Measurements from ENCODE around the gene C8G.

Gene C8G

DNA sequence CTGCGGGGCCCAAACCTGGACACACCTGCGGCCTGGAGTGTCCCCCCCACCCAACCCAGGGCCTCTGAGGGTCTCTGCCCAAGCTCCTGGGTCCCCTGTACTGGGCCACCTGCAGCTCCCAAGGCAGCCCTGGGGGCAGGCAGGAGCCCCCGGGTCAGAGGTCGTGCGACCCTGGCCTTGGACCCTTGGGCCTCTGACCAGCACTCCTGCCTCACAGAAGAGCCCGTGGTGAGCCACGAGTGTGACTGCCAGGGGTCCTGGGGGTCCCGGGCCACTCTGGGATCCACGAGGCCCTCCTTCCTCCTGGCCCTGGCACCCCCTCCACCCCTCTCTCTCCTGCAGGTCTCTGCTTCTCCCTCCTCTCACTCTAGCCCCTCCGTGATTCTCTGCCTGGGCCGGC, 27.3 kb downstream of the C8G start:
- DNase-seq: no peak

GRCh38 chr9:136972743-136973142, 27.7 kb downstream of the C8G start:
- no peak for DNase-seq

GRCh38 chr9:136973618-136974617, 28.9 kb downstream of the C8G start:
- DNase-seq: no peak

GRCh38 chr9:136974817-136975535, 29.9 kb downstream of the C8G start:
- no peak for DNase-seq

DNA sequence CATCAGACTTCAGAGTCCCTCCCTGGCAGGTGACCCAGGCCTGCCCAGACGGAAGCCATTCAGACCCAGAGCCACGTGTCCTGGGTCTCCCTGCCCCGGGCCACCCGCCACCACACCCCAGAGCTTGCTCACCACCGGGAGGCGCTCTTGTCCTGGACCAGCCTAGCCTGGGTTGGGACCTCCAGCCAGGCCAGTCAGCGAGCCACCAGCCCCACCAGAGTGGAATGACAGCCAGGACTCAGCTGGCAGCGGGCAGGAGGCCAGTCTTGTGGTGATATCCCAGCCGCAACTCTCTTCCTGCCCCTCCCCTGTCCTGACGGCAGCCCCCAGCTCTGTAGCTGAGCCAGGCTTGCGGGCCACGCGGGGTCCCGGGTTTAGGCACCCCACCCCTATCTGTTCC, 30.6 kb downstream of the C8G start:
- no peak for DNase-seq

GRCh38 chr9:136977223-136977622, 32.2 kb downstream of the C8G start, which contains the start of gene PTGDS:
PTGDS (plus strand) TSS chr9:136977504; CDS start chr9:136977579, 75 bp downstream.
- no peak for DNase-seq

DNA sequence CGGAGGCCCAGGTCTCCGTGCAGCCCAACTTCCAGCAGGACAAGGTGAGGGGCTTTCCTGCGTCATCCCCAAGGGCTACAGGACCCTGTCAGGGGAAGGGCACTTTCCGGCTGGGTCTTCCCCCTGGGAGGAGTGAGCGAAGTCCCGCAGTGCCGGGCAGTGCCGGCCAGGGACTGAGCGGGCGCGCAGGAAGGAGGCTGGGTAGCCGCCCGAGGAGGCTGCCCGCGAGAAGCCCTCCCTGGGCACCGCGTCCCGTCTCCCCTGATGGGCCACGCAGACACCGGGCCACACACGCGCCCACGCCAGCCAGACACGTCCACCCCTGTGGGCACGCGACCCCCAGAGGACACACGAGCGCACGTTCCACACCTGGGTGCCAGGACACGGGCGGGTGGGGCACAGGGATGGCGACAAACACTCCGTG, 32.6 kb downstream of the C8G start:
- DNase-seq: no peak

- DNase-seq: peak; percentile 52
These were observed 33.2 kb downstream of the C8G start for GRCh38 chr9:136978073-136978864.

DNA sequence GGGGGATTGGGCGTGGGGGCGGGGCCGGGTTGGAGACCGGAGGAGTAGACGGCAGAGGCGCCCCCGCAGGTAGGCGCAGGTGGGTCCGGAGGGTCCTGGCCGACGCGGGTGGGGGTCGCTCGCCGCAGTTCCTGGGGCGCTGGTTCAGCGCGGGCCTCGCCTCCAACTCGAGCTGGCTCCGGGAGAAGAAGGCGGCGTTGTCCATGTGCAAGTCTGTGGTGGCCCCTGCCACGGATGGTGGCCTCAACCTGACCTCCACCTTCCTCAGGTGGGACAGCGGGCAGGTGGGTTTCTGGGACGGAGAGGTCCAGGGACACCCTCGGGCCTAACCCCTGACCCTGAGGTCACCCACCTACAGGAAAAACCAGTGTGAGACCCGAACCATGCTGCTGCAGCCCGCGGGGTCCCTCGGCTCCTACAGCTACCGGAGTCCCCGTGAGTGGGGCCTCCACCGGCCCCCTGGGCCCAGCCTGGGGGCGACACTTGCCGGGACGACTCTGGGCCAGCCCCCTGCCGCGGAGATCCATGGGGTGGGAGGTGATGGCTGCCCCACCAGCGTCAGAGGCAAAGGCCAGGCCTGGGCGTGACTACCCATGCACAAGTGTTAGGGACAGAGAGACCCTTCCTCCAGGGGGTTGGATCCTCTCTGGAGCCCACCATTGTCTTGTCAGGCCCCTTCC, 34.0 kb downstream of the C8G start:
- no peak for DNase-seq

DNA sequence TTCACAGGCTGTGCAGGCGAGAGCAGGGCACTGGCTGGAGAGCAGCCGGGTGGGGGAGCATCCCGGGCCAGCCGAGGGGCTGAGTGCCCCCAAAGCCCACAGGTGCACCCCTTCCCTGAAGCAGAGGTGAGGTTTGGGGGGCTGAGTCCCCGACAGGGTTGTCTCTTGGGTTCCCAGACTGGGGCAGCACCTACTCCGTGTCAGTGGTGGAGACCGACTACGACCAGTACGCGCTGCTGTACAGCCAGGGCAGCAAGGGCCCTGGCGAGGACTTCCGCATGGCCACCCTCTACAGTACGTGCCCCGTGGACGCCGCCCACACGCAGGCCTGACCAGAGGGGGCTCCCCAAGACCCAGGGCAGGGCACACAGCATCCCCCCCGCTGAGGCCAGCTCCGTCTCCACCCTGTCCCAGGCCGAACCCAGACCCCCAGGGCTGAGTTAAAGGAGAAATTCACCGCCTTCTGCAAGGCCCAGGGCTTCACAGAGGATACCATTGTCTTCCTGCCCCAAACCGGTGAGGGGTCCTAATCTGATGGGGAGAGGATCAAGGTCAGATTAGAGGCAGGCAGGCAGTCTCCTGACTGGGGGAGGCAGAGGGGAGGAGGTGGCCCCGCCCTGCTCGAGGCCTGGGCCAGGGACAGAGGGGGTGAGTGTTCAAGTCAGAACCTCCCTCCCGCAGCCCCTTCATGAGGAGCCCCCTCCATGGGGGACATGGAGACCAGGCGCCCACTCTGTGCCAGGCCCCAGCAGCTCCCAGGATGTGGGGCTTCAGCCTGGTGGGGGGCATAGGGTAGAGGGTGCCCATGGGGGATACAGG, 34.9 kb downstream of the C8G start:
- DNase-seq: no peak

DNA sequence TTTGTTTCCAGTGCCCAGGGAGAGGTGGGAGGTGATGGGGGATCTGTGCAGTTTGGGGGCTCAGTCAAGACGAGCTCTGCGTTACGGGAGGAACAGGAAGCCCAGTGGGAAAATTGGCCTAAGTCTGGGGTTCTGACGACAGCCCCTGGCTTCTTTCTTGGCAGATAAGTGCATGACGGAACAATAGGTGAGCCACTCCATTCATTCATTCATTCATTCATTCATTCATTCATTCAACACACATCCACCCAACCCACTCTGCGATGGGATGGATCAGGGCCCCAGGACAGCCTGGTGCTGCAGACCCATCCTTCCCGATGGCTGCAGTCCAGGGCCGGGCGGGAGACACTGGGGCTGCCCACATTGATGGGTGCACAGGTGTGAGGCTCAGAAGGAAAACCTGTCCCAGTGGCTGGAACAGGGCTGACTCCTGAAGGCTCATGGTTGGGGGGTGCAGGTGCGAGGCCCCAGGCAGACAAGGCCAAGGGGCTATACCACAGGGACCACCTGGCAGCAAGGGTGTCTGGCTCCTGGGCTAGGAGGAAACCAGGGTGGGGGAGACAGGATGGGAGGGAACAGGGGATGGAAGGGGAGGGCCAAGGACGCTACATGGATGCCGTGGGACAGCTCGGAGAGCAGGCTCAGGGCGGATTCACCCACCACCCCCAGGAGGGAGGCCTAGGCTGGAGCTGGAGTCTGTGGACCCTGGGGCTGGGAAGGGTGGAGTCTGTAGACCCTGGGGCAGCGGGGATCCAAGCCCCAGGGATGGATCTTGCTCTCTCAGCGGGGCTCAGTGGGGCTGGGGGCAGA, 35.8 kb downstream of the C8G start:
- no peak for DNase-seq

DNA sequence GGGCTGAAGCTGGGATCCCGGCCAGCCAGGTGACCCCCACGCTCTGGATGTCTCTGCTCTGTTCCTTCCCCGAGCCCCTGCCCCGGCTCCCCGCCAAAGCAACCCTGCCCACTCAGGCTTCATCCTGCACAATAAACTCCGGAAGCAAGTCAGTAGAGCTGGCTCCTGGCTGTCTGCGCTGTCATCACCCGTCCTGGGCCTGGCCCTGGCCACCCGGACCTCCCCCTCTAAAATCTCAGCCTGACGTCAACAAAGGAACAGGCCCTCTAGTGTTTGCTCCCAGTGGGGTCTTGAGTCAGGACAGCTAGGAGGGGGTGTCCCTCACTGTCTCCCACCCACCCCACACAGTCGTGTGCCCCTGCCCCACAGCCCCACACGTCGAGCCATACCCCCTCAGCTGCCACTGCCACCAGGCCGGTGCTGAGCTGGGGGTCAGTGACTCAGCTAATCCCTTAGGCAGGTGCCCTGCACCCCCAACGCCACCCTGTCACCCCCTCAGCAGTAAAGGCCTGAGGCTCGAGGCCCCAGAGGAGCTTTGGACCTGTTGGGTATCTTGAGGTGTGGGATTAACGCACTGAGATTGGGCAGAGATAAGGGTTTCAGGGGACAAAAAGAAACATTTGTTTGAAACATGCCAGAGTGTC, 36.7 kb downstream of the C8G start:
- no peak for DNase-seq

DNA sequence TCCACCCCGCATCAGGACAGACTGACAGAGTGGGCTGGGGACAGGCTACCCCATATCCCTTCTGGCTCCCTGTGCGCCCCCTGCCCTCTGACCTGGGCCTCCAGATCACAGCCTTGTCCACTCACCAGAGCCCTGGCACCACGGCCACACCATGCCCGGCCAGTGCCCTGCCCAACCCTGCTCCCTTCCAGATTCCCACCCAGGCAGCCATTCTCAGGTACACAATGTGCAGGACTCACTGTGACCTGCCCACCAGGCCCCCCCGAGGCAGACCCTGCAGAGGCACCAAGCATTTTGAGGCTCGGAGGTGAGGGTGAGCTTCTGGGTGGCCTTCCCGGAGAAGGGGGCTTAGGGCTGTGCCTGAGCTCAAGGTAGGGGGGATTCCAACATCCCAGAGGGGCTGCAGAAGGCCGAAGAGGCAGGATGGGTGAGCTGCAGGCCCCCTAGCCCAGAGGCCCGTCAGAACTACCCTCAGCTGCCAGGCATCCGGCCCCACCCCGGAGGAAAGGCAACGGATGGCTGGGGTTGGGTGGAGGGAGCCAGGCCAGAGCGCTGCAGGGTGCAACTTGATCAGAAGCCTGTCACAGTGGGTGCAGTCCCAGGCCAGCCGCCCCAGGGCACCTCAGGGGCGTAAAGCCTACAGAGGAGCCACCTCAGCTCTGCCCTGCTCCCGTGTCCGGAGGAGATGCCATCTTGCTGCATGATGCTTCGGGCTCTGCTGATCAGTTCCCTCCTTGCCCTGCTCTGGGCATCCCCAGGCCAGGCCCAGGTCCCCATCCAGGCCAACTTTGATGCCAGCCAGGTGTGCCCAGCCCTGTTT, 37.4 kb downstream of the C8G start, which contains the start of gene LCNL1:
LCNL1 (plus strand) TSS at position 762 of the 820 bp plus-strand sequence. CDS start 594 bp downstream, outside the sequence.
- no peak for DNase-seq

DNA sequence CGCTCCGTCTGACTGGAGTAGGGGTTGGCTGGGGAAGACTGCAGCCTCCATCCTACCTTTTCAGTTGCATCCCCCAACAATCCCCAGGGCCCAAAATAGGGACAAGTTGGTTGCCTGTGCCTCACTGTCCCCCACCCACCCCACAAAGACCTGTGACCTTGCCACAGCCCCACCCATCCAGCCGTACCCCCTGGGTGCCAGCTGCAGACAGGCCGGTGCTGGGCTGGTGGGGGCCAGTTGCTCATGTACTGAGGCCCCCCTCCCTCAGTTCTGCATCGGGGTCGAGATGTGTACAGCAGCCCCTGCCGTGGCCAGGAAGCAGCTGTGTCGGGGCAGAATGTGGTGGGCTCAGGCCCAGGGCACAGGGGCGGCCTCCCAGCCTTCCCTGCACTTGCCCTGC, 38.1 kb downstream of the C8G start:
- no peak for DNase-seq

DNA sequence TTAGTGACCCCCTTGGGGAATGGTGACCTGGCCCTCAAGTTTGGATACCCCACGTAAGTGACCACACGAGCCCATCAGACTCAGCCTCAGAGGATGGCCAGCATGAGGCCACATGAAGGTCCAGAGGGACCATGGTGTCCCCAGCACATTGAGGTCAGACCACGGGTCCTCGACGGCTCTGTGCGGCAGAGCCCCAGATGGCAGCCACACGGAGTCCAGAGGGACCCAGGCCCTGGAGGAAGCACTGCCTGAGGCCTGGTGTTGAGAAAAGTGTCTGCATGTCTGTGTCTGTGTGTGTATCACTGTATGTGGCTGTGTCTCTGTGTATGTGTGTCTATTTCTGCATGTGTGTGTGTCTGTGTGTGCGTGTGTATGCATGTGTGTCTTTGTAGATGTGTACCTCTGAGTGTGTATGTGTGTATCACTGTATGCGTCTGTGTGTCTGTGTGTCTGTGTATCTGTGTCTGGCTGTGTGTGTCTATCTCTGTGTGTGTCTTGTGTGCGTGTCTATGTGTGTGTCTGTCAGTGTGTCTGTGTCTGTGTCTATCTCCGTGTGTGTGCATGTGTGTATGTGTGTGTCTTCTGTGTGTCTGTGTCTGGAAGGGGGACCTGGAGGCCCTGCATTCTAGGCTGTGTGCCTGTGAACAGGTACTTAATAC, 38.7 kb downstream of the C8G start:
- DNase-seq: no peak

DNA sequence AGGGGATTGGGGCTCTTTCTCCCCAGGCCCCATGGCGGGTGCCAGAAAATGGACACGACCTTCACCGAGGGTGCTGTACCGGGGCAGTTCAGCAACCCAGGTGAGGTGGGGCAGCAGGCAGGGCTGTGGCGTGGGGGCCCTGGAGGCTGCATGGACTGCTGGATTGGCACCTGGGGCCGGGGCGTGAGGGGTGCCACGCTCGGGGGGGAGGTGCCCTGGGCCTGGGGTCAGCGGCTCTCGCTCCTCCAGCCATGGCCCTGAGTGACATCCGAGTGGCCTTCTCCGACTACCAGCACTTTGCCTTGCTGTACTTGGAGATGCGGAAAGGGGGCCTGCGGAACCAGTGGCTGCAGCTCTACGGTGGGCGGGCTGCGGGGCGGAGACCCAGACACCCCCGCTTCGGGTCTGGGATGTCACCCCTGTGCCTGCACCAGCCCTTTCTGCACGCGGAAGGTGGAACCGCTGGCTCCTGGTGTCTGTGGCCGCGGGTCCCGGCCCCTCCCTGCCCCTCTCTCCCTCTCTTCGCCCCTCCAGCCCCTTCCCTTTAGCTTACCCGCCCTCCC, 39.5 kb downstream of the C8G start:
- DNase-seq: no peak

DNA sequence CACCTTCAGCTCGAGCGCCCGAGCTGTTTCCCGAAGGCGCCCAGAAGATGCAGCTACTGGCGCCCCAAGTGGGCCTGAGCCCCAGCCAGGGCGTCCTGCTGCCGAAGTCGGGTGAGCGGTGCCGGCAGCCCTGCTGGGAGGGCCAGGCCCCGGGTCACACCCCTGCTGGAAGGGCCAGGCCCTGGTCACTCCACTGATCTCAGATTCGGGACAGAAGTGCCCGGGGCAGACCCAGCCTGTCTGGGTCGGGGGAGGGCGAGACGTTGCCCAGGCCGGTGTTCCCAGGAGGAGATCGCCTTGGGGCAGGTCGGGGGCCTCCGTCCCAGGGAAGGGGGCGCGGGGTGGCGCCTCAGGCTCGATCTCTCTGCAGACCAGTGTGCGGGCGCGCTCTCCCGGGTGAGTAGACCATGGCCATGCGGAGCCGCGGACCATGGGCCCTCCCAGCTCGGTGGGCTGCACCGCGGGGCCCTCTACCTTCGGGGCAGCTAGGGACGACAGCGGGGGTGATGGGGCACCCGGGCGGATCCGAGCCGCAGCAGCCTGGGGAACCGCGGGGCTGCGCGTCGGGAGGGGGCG, 40.1 kb downstream of the C8G start:
- no peak for DNase-seq

GRCh38 chr9:136985853-136986252, 40.8 kb downstream of the C8G start:
- no peak for DNase-seq
